GM12878 (cell line): Measurements from ENCODE around the gene RPL13A. TPM values are rescaled to one million over a fixed set of nuclear protein-coding genes. Genes with fewer than 3 reads are reported as not detected.
A peak's percentile ranks its signal among the peaks of the same experiment; 100 is the strongest.

Source experiments
- BCLAF1 ChIP-seq: fragments of 450-650 bp; IDR thresholded peaks from 2 replicates; pipeline ENCODE4 v1.6.1; 2017; ENCODE audit warnings: antibody characterized with exemption, mild to moderate bottlenecking, moderate library complexity
- CHD4 ChIP-seq: fragments of 200-600 bp; sonication (generic); IDR thresholded peaks from 2 replicates; pipeline ENCODE4 v1.6.1; 2016; ENCODE audit warnings: mild to moderate bottlenecking
- CREB1 ChIP-seq: IDR thresholded peaks from 2 replicates; pipeline ENCODE4 v1.6.1; 2012; ENCODE audit warnings: low read depth, mild to moderate bottlenecking, inconsistent platforms
- ELK1 ChIP-seq: IDR thresholded peaks from 2 replicates; pipeline ENCODE4 v1.6.1; 2012; ENCODE audit warnings: low read depth, low read length, improper control_type of control experiment
- IRF4 ChIP-seq: IDR thresholded peaks from 2 replicates; pipeline ENCODE4 v1.6.1; 2011; ENCODE audit warnings: low read depth, low read length
- LARP7 ChIP-seq: fragments of 450-650 bp; IDR thresholded peaks from 2 replicates; pipeline ENCODE4 v1.6.1; 2017; ENCODE audit warnings: mild to moderate bottlenecking
- NFYA ChIP-seq: IDR thresholded peaks from 2 replicates; pipeline ENCODE4 v1.6.1; 2011; ENCODE audit warnings: low read depth, mild to moderate bottlenecking, low read length, improper control_type of control experiment, borderline replicate concordance
- NR2C1 ChIP-seq: fragments of 450-650 bp; IDR thresholded peaks from 2 replicates; pipeline ENCODE4 v1.6.1; 2017; ENCODE audit warnings: antibody characterized with exemption, mild to moderate bottlenecking, moderate library complexity
- PAX8 ChIP-seq: fragments of 450-650 bp; IDR thresholded peaks from 2 replicates; pipeline ENCODE4 v1.6.1; 2017; ENCODE audit warnings: mild to moderate bottlenecking, moderate library complexity
- PKNOX1 ChIP-seq: fragments of 450-650 bp; IDR thresholded peaks from 2 replicates; pipeline ENCODE4 v1.6.1; 2016; ENCODE audit warnings: mild to moderate bottlenecking
- RUNX3 ChIP-seq: IDR thresholded peaks from 2 replicates; pipeline ENCODE4 v1.6.1; 2012; ENCODE audit warnings: low read length, inconsistent platforms
- TAF1 ChIP-seq: IDR thresholded peaks from 2 replicates; pipeline ENCODE4 v1.6.1; 2011; ENCODE audit warnings: mild to moderate bottlenecking, low read depth, low read length, borderline replicate concordance
- TCF3 ChIP-seq: IDR thresholded peaks from 2 replicates; pipeline ENCODE4 v1.6.1; 2012; ENCODE audit warnings: low read depth, mild to moderate bottlenecking, low read length, borderline replicate concordance; ENCODE audit not compliant: insufficient read depth
- ZBTB40 ChIP-seq: fragments of 450-650 bp; IDR thresholded peaks from 2 replicates; pipeline ENCODE4 v1.6.1; 2016; ENCODE audit warnings: mild to moderate bottlenecking, moderate library complexity, borderline replicate concordance
- ZNF217 ChIP-seq: fragments of 450-650 bp; IDR thresholded peaks from 2 replicates; pipeline ENCODE4 v1.6.1; 2017; ENCODE audit warnings: antibody characterized with exemption, mild to moderate bottlenecking
- polyA plus RNA-seq, 11 experiments: library from polyadenylated mRNA; depleted of rRNA in 4 of 11; unstranded in 6 of 11; stranded (reverse) in 5 of 11; fragments of >200 nt; fragmentation: Nextera tagmentation in 4 of 11; fragmentation: Illumina TruSeq in 1 of 11; extraction: Ambion mirVana in 4 of 11; extraction: Trizol in 1 of 11; gene quantifications; 1 replicate in 1 of 11; 2 replicates in 10 of 11; pipeline versions ENCODE4 v1.2.1 to v1.2.3, GENCODE V29; 2011 to 2016; ENCODE audit warnings: inconsistent platforms in 2 of 11, missing spikeins in 2 of 11, low read depth in 1 of 11
- total RNA-seq, 4 experiments: library from RNA; depleted of rRNA in 3 of 4; stranded (reverse); fragments of >200 nt in 3 of 4; fragmentation: Illumina TruSeq in 1 of 4; extraction: Trizol in 1 of 4; gene quantifications; 2 replicates each; pipeline versions ENCODE4 v1.2.1 to v1.2.3, GENCODE V29; 2013 to 2021
- TF ChIP-seq, protein P1 (sequence below): fragments of 450-650 bp; formaldehyde crosslinking; IDR thresholded peaks from 2 replicates; pipeline ENCODE4 v1.4.0; 2022; ENCODE audit warnings: mild to moderate bottlenecking, moderate library complexity

The RPL13A gene
- total and polyA plus RNA-seq, 10 of the 15 experiments (the other 5 are each of a cell fraction or from before 2014, with no cell fraction given): 1,426 to 8,961 (median 4,266) TPM

DNA sequence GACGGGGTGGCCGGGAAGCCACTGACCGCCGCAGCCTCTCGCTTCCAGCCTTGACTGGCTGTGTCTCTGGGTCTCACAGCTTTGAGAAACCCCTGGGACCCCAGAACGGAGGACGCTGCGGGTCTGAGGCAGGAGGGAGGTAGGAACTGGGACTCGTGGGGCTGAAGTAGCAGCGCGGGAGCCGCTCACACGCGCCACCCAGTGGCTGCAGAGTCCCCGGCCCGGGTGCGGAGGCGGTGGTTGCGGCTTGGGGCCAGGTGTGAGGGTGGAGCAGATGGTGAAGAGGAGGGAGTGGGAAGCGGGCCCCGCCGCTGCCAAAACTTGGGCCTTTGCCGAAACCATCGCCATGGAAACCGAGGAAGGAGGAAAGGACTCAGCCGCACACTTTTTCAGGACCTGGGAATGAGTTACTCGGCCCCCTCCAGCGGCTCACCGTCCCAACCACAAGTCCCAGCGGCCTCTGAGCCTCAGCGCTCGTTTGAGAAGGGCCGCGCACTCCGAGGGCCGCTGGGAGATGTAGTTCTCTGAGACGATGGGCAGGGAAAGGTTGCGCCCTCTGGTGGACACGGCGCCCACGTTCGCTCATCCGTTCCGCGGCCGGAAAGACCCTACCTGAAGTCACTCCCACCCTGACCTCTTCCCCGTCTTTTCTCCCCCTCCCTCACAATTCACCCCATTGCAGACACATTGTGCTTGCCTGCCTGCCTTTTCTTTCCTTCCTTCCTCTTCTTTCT, 43.9 kb upstream of the RPL13A start (continued):
- TF ChIP-seq BCLAF1 (no peak), ELK1 (peak; percentile 41; the same call in 1 of the 2 replicates), NFYA (no peak), CREB1 (peak; percentile 78), ZNF217 (0 out of 2 replicates have a peak, but pooled peaks have one; percentile 31), TCF3 (peak; percentile 99), NR2C1 (peak; percentile 51; the same call in 1 of the 2 replicates), RUNX3 (peak; percentile 83), ZBTB40 (peak; percentile 46; the same call in 1 of the 2 replicates), TAF1 (no peak), PKNOX1 (0 out of 2 replicates have a peak, but pooled peaks have one; percentile 19), PAX8 (no peak), LARP7 (peak; percentile 96), CHD4 (no peak), IRF4 (peak; percentile 69; the same call in 1 of the 2 replicates)
- TF ChIP-seq, protein P1, sequence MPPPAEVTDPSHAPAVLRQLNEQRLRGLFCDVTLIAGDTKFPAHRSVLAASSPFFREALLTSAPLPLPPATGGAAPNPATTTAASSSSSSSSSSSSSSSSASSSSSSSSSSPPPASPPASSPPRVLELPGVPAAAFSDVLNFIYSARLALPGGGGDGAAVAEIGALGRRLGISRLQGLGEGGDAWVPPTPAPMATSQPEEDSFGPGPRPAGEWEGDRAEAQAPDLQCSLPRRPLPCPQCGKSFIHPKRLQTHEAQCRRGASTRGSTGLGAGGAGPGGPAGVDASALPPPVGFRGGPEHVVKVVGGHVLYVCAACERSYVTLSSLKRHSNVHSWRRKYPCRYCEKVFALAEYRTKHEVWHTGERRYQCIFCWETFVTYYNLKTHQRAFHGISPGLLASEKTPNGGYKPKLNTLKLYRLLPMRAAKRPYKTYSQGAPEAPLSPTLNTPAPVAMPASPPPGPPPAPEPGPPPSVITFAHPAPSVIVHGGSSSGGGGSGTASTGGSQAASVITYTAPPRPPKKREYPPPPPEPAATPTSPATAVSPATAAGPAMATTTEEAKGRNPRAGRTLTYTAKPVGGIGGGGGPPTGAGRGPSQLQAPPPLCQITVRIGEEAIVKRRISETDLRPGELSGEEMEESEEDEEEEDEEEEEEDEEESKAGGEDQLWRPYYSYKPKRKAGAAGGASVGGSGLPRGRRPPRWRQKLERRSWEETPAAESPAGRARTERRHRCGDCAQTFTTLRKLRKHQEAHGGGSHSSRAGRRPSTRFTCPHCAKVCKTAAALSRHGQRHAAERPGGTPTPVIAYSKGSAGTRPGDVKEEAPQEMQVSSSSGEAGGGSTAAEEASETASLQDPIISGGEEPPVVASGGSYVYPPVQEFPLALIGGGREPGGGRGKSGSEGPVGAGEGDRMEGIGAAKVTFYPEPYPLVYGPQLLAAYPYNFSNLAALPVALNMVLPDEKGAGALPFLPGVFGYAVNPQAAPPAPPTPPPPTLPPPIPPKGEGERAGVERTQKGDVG (CRISPR knock-in tag): no peak
